H1 (cell line): ENCODE measurements around the gene ALOX15. TPM values are rescaled to one million over a fixed set of nuclear protein-coding genes. Genes with fewer than 3 reads are reported as not detected.

Source experiments
- CTCF ChIA-PET: fragments of 300-600 bp; sonication (Branson Sonifier 250); formaldehyde crosslinking; loops from one replicate; lab custom pipeline; 2021; ENCODE audit not compliant: partially characterized antibody; lab: Charles Lee
- POLR2A ChIA-PET: fragments of 300-600 bp; sonication (Branson Sonifier 250); formaldehyde crosslinking; loops from one replicate; lab custom pipeline; 2021; ENCODE audit warnings: inconsistent platforms; ENCODE audit not compliant: partially characterized antibody; lab: Charles Lee
- DNase-seq, 2 experiments: peaks; one replicate each; pipeline versions ENCODE4 v3.0.0 to v3.0.0-alpha.2; 2010 to 2022; ENCODE audit warnings: low spot score in 2 of 2, low read depth in 1 of 2, mixed read lengths in 1 of 2
- FAIRE-seq: peaks from 2 replicates; lab custom pipeline; 2011; peaks lifted over from hg19 to GRCh38; lab: Jason Lieb, UNC
- H2AFZ ChIP-seq: 2 replicates; pipeline ENCODE4 v1.8.1; 2012; ENCODE audit warnings: low read length, inconsistent platforms
- H2AK5ac ChIP-seq: 2 replicates; pipeline ENCODE4 v1.6.1; 2013; ENCODE audit warnings: low read depth, low read length
- H2BK120ac ChIP-seq: replicated peaks from 2 replicates; pipeline ENCODE3; 2013; ENCODE audit warnings: low read depth, low read length, inconsistent platforms
- H2BK12ac ChIP-seq: 2 replicates; pipeline ENCODE4 v1.6.1; 2013; ENCODE audit warnings: low read depth, low read length
- H2BK15ac ChIP-seq: 2 replicates; pipeline ENCODE4 v1.6.1; 2013; ENCODE audit warnings: low read length
- H2BK20ac ChIP-seq: 2 replicates; pipeline ENCODE4 v1.6.1; 2013; ENCODE audit warnings: low read length
- H2BK5ac ChIP-seq: 2 replicates; pipeline ENCODE4 v1.6.1; 2013; ENCODE audit warnings: low read depth, low read length
- H3K14ac ChIP-seq: 2 replicates; pipeline ENCODE4 v1.6.1; 2013; ENCODE audit warnings: inconsistent platforms; ENCODE audit not compliant: insufficient read length
- H3K18ac ChIP-seq: 2 replicates; pipeline ENCODE4 v1.6.1; 2013; ENCODE audit warnings: low read length; ENCODE audit errors: extremely low read depth
- H3K23ac ChIP-seq: 2 replicates; pipeline ENCODE4 v1.6.1; 2013; ENCODE audit warnings: inconsistent platforms; ENCODE audit not compliant: insufficient read length
- H3K23me2 ChIP-seq: 2 replicates; pipeline ENCODE4 v1.6.1; 2013; ENCODE audit warnings: low read depth, low read length
- H3K27ac ChIP-seq: 2 replicates; pipeline ENCODE4 v1.6.1; 2011; ENCODE audit warnings: low read depth, low read length, inconsistent platforms
- H3K27me3 ChIP-seq, 4 experiments: replicated peaks in 1 of 4; 1 replicate in 1 of 4; 2 replicates in 3 of 4; pipeline versions ENCODE4 v1.6.1 to v1.8.1; 2011 to 2013; ENCODE audit warnings: low read length in 3 of 4, mild to moderate bottlenecking in 3 of 4, inconsistent platforms in 2 of 4, mixed read lengths in 2 of 4, moderate library complexity in 1 of 4; ENCODE audit not compliant: control insufficient read depth in 3 of 4, insufficient read depth in 3 of 4; ENCODE audit errors: extremely low read depth in 1 of 4
- H3K36me3 ChIP-seq, 4 experiments: 2 replicates each; pipeline versions ENCODE4 v1.6.1 to v1.8.1; 2011 to 2013; ENCODE audit warnings: mild to moderate bottlenecking in 4 of 4, low read length in 3 of 4, moderate library complexity in 2 of 4, control low read depth in 1 of 4, inconsistent platforms in 1 of 4; ENCODE audit not compliant: insufficient read depth in 4 of 4, control insufficient read depth in 2 of 4
- H3K4ac ChIP-seq: replicated peaks from 2 replicates; pipeline ENCODE3; 2013; ENCODE audit warnings: low read length, low read depth, mixed read lengths, inconsistent platforms; ENCODE audit not compliant: insufficient read length
- H3K4me1 ChIP-seq, 4 experiments: replicated peaks in 1 of 4; 1 replicate in 1 of 4; 2 replicates in 3 of 4; pipeline versions ENCODE4 v1.6.1 to v1.8.1; 2011 to 2013; ENCODE audit warnings: low read length in 3 of 4, inconsistent platforms in 2 of 4, mixed read lengths in 1 of 4; ENCODE audit not compliant: insufficient read depth in 4 of 4, control insufficient read depth in 3 of 4
- H3K4me2 ChIP-seq, 2 experiments: 2 replicates each; pipeline versions ENCODE4 v1.6.1 to v1.8.1; 2011 to 2013; ENCODE audit warnings: low read depth in 2 of 2, low read length in 2 of 2, control low read depth in 1 of 2, inconsistent platforms in 1 of 2, mild to moderate bottlenecking in 1 of 2; ENCODE audit not compliant: insufficient read depth in 1 of 2
- H3K4me3 ChIP-seq, 4 experiments: fragments of 200-600, 300-600 bp in 1 of 4; sonication (generic), shearing (Covaris generic), sonication (Bioruptor Twin) in 1 of 4; 2 replicates each; pipeline versions ENCODE4 v1.5.1 to v1.8.1; 2011 to 2016; ENCODE audit warnings: low read length in 4 of 4, low read depth in 3 of 4, control low read depth in 2 of 4, inconsistent platforms in 2 of 4, mild to moderate bottlenecking in 2 of 4, mixed read lengths in 1 of 4, moderate library complexity in 1 of 4; ENCODE audit not compliant: insufficient read depth in 2 of 4; ENCODE audit errors: extremely low read depth in 1 of 4
- H3K56ac ChIP-seq: replicated peaks from 2 replicates; pipeline ENCODE3; 2013; ENCODE audit warnings: low read depth, mild to moderate bottlenecking, mixed read lengths, low read length, inconsistent platforms; ENCODE audit not compliant: insufficient read length
- H3K79me1 ChIP-seq: 2 replicates; pipeline ENCODE4 v1.6.1; 2013; ENCODE audit warnings: low read depth, low read length, control low read depth
- H3K79me2 ChIP-seq, 2 experiments: 2 replicates each; pipeline versions ENCODE4 v1.6.1 to v1.8.1; 2012 to 2013; ENCODE audit warnings: low read length in 2 of 2, mild to moderate bottlenecking in 2 of 2, inconsistent platforms in 1 of 2; ENCODE audit not compliant: insufficient read depth in 2 of 2, control insufficient read depth in 1 of 2
- H3K9ac ChIP-seq, 4 experiments: replicated peaks in 1 of 4; 1 replicate in 1 of 4; 2 replicates in 3 of 4; pipeline versions ENCODE4 v1.6.1 to v1.8.1; 2011 to 2013; ENCODE audit warnings: low read depth in 3 of 4, low read length in 3 of 4, control low read depth in 2 of 4, mild to moderate bottlenecking in 2 of 4, moderate library complexity in 2 of 4, inconsistent platforms in 1 of 4; ENCODE audit errors: extremely low read depth in 1 of 4
- H3K9me3 ChIP-seq, 2 experiments: 2 replicates each; pipeline versions ENCODE4 v1.6.1 to v1.8.1; 2012 to 2013; ENCODE audit warnings: mild to moderate bottlenecking in 2 of 2, moderate library complexity in 2 of 2, control low read depth in 1 of 2, inconsistent platforms in 1 of 2, low read depth in 1 of 2, low read length in 1 of 2, mixed read lengths in 1 of 2; ENCODE audit not compliant: insufficient read depth in 2 of 2
- H4K20me1 ChIP-seq, 2 experiments: replicated peaks in 1 of 2; 2 replicates each; pipeline versions ENCODE3 to v1.8.1; 2011 to 2013; ENCODE audit warnings: inconsistent platforms in 2 of 2, low read length in 2 of 2, mild to moderate bottlenecking in 1 of 2; ENCODE audit not compliant: insufficient read depth in 2 of 2, control insufficient read depth in 1 of 2
- H4K5ac ChIP-seq: 2 replicates; pipeline ENCODE4 v1.6.1; 2013; ENCODE audit warnings: low read length, low read depth, mixed read lengths, inconsistent platforms; ENCODE audit not compliant: insufficient read length
- H4K8ac ChIP-seq: 2 replicates; pipeline ENCODE4 v1.8.0; 2013; ENCODE audit warnings: mild to moderate bottlenecking, moderate library complexity, low read length, inconsistent platforms; ENCODE audit not compliant: insufficient read depth; ENCODE audit errors: extremely low read depth
- H4K91ac ChIP-seq: replicated peaks from 2 replicates; pipeline ENCODE3; 2013; ENCODE audit warnings: low read length, mixed read lengths, inconsistent platforms; ENCODE audit not compliant: insufficient read length
- BCL11A ChIP-seq, 2 experiments: IDR thresholded peaks; one replicate each; pipeline ENCODE4 v1.6.1; 2011; ENCODE audit warnings: low read depth in 2 of 2, low read length in 2 of 2, mild to moderate bottlenecking in 2 of 2
- CTBP2 ChIP-seq: IDR thresholded peaks from 2 replicates; pipeline ENCODE4 v1.7.0; 2011; ENCODE audit warnings: borderline replicate concordance, mild to moderate bottlenecking, moderate library complexity, mixed read lengths, low read length; ENCODE audit not compliant: insufficient read depth, insufficient read length
- E2F6 ChIP-seq: IDR thresholded peaks from 2 replicates; pipeline ENCODE4 v1.6.1; 2012; ENCODE audit warnings: inconsistent platforms
- EZH2 ChIP-seq: fragments of 200-600 bp; sonication (generic); IDR thresholded peaks from 2 replicates; pipeline ENCODE4 v1.7.1; 2012; ENCODE audit warnings: low read depth, mild to moderate bottlenecking, moderate library complexity, low read length, inconsistent platforms; ENCODE audit not compliant: severe bottlenecking
- GTF2F1 ChIP-seq: IDR thresholded peaks from 2 replicates; pipeline ENCODE4 v1.6.1; 2012; ENCODE audit warnings: low read depth, low read length, improper control_type of control experiment, borderline replicate concordance
- JUN ChIP-seq: IDR thresholded peaks from 2 replicates; pipeline ENCODE4 v1.6.1; 2011; ENCODE audit warnings: low read depth, mild to moderate bottlenecking, improper control_type of control experiment, low read length
- KDM4A ChIP-seq: IDR thresholded peaks from one replicate; pipeline ENCODE4 v1.7.1; 2012; ENCODE audit warnings: low read depth, mild to moderate bottlenecking, moderate library complexity, low read length, inconsistent platforms; ENCODE audit not compliant: severe bottlenecking
- POU5F1 ChIP-seq: IDR thresholded peaks from 2 replicates; pipeline ENCODE4 v1.6.1; 2011; ENCODE audit warnings: low read depth, mild to moderate bottlenecking, low read length, moderate library complexity
- RBBP5 ChIP-seq: IDR thresholded peaks from 2 replicates; pipeline ENCODE4 v1.7.1; 2012; ENCODE audit warnings: low read depth, mild to moderate bottlenecking, inconsistent platforms, low read length, moderate library complexity, borderline replicate concordance
- WGBS, 2 experiments: shearing (Covaris generic) in 1 of 2; methylation state at CpG; one replicate each; pipeline versions ENCODE4 v1.1.6 to v1.1.7; 2013 to 2015; ENCODE audit warnings: low lambda C conversion rate in 2 of 2, mixed read lengths in 2 of 2, inconsistent platforms in 1 of 2, low coverage in 1 of 2, missing lambda C conversion rate in 1 of 2; ENCODE audit not compliant: insufficient replicate concordance in 2 of 2, insufficient coverage in 1 of 2, insufficient read length in 1 of 2; ENCODE audit errors: extremely low coverage in 1 of 2, missing lambda C conversion rate in 1 of 2; 5-methylcytosine and 5-hydroxymethylcytosine counted together
- polyA plus RNA-seq, 7 experiments: library from polyadenylated mRNA; depleted of rRNA in 3 of 7; stranded (reverse) in 5 of 7; unstranded in 2 of 7; fragments of >200 nt in 5 of 7; fragments of 200-250 nt in 2 of 7; gene quantifications; 1 replicate in 5 of 7; 2 replicates in 1 of 7; 4 replicates in 1 of 7; pipeline versions ENCODE4 v1.2.1 to v1.2.3, GENCODE V29; 2011 to 2013; ENCODE audit warnings: missing spikeins in 2 of 7, mixed read lengths in 2 of 7
- total RNA-seq: library from RNA; stranded (reverse); fragmentation: NEBNext Ultra II Directional; extraction: Animal tissue kit (Norgen Biotek cat#: 25700); gene quantifications from 2 replicates; pipeline ENCODE4 v1.2.1, GENCODE V29; 2021

The ALOX15 gene
- total and polyA plus RNA-seq, 2 of the 8 experiments (the other 6 are each of a cell fraction or from before 2014, with no cell fraction given) = 1.5 to 1.7 TPM

- CTCF ChIA-PET = interaction anchor here (0.7 to 4.2 kb wide), 3 partner anchors 22 to 38 kb away, joined by 3 to 39 read pairs (median 4); no protein-coding TSS in a partner anchor
- no peaks in the 10 kb centered on the region for H3K79me2 ChIP-seq
- no peak overlapping the region for H2BK5ac ChIP-seq
- H4K8ac ChIP-seq = no peak overlapping the region
- H2BK20ac ChIP-seq = no peak overlapping the region
- no peak overlapping the region for H3K56ac ChIP-seq
- no peak overlapping the region for H2AFZ ChIP-seq
- no peak overlapping the region for H3K4me2 ChIP-seq
- no peak overlapping the region for H2BK120ac ChIP-seq
- H3K4me3 ChIP-seq = no peak overlapping the region
- no peak overlapping the region for H4K91ac ChIP-seq
- no peak overlapping the region for H2AK5ac ChIP-seq
- H3K18ac ChIP-seq = no peak overlapping the region
- no peak overlapping the region for H4K5ac ChIP-seq
- no peak for TF ChIP-seq E2F6
- no peak for TF ChIP-seq BCL11A (IDR thresholded peaks at IDR 0.05; ENCODE audit: low read depth in 2 of 2, low read length in 2 of 2)
- TF ChIP-seq CTBP2 = no peak
- no peak for TF ChIP-seq GTF2F1
- TF ChIP-seq KDM4A = no peak
- TF ChIP-seq RBBP5 = no peak
- no peak for TF ChIP-seq EZH2
- TF ChIP-seq POU5F1 = no peak
- TF ChIP-seq JUN = no peak
- no peak overlapping the region for H3K4ac ChIP-seq
- no peak overlapping the region for H3K9ac ChIP-seq
- no peaks in the 10 kb centered on the region for H3K36me3 ChIP-seq
- DNase-seq (no peak), FAIRE-seq (no peak)
- 75% methylated on average over 9 of the region's 9 CpGs; no CpG with 5 or more reads in 1 of the 2 experiments for WGBS, 2 experiments
- H3K27me3 ChIP-seq = peaks cover 8 to 41% (median 35%) of the 10 kb centered on the region in 4 experiments
- no peaks in the 10 kb centered on the region for H3K79me1 ChIP-seq
- peaks cover 0 to 1% of the 10 kb centered on the region in 2 experiments for H4K20me1 ChIP-seq
- POLR2A ChIA-PET = interaction anchor here (1.0 to 1.6 kb wide), 4 partner anchors 10 to 40 kb away, joined by 3 to 5 read pairs (median 3); no protein-coding TSS in a partner anchor
- H3K23me2 ChIP-seq = peaks cover 10% of the 10 kb centered on the region; the same call in 1 of the 2 replicates
- no peak overlapping the region for H3K14ac ChIP-seq
- peaks cover 0 to 13% (median 9%) of the 10 kb centered on the region in 4 experiments; a peak in 6 of 7 replicates for H3K4me1 ChIP-seq
- H2BK12ac ChIP-seq = no peak overlapping the region
- H3K23ac ChIP-seq = no peak overlapping the region
- no peaks in the 10 kb centered on the region for H3K9me3 ChIP-seq
- no peak overlapping the region for H3K27ac ChIP-seq
- 0 out of 2 replicates have a peak overlapping the region, but pooled peaks have one; percentile 16 for H2BK15ac ChIP-seq
These were observed 53.7 kb downstream of the ALOX15 start for GRCh38 chr17:4587803-4588202.
